ENCODE results near the gene LGALS3.

Gene LGALS3

DNA sequence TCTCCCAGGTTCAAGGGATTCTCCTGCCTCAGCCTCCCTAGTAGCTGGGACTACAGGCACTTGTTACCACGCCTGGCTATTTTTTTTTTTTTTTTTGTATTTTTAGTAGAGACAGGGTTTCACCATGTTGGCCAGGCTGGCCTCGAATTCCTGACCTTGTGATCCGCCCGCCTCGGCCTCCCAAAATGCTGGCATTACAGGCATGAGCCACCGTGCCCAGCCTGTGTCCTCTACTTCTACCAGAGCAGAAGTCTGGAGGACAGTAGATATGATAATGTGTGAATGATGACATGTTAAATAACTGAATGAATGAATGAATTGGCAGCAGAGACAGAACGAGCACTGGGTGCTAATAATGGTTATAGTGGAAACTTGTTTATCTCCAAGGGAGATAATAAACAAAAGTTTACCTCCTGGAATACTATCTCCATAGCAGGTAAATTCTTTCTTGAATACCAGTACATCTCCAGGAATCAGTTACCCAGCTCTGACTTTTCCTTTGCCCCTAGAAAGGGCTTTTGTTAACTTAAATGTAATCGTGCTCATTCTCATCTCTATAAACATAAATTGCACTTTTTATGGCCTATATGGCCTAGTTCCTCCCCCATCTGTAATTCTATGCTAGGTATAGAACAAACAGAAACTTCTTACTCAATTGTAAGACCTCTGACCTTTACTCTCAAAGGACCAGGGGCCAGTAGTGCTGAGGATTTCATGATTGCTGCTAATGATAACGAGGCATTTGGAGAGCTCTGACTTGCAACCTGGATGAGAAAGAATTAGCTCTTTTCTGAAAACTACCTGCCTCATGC lies 7.2 kb upstream of the LGALS3 start:
- no peak for ATAC-seq
- TF ChIP-seq ZNF70 (CRISPR knock-in tag; IDR thresholded peaks at IDR 0.05) (no peak), CSDC2 (CRISPR knock-in tag; IDR thresholded peaks at IDR 0.05) (no peak), ARNTL (CRISPR knock-in tag; IDR thresholded peaks at IDR 0.05; ENCODE audit: borderline replicate concordance, low read depth) (no peak), OSR1 (CRISPR knock-in tag; IDR thresholded peaks at IDR 0.05) (no peak)
- TF ChIP-seq, protein P1, sequence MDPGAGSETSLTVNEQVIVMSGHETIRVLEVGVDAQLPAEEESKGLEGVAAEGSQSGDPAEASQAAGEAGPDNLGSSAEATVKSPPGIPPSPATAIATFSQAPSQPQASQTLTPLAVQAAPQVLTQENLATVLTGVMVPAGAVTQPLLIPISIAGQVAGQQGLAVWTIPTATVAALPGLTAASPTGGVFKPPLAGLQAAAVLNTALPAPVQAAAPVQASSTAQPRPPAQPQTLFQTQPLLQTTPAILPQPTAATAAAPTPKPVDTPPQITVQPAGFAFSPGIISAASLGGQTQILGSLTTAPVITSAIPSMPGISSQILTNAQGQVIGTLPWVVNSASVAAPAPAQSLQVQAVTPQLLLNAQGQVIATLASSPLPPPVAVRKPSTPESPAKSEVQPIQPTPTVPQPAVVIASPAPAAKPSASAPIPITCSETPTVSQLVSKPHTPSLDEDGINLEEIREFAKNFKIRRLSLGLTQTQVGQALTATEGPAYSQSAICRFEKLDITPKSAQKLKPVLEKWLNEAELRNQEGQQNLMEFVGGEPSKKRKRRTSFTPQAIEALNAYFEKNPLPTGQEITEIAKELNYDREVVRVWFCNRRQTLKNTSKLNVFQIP (CRISPR knock-in tag; IDR thresholded peaks at IDR 0.05; ENCODE audit: borderline replicate concordance, low read depth), result no peak
- TF ChIP-seq, protein P2, sequence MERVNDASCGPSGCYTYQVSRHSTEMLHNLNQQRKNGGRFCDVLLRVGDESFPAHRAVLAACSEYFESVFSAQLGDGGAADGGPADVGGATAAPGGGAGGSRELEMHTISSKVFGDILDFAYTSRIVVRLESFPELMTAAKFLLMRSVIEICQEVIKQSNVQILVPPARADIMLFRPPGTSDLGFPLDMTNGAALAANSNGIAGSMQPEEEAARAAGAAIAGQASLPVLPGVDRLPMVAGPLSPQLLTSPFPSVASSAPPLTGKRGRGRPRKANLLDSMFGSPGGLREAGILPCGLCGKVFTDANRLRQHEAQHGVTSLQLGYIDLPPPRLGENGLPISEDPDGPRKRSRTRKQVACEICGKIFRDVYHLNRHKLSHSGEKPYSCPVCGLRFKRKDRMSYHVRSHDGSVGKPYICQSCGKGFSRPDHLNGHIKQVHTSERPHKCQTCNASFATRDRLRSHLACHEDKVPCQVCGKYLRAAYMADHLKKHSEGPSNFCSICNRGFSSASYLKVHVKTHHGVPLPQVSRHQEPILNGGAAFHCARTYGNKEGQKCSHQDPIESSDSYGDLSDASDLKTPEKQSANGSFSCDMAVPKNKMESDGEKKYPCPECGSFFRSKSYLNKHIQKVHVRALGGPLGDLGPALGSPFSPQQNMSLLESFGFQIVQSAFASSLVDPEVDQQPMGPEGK (CRISPR knock-in tag; IDR thresholded peaks at IDR 0.05; ENCODE audit: borderline replicate concordance), result no peak

DNA sequence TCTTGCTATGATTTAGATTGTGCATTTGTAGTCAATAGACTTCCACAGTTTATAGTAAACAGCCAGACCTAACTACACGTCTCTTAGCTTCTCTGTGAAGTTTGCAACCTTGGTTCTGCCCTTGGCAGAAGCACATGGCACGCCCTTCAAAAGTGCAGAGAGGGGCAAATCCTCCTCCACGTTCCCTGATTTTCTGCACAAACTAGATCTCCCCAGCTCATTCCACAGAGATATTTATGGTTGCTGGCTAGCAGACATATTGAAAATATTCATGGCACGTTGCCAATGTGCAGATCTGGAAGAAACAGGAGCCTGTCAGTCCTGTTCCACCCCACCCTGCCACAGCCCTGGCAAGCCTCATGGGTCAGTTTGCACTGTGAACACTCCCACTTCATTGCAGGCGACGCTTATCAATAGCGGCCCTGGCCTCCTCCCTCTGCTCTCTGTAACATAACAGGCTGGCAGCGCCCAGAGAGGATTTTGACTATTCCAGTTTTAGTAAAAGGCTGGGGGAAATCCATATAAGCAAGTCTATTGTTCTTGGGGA lies 6.5 kb upstream of the LGALS3 start:
- peak; percentile 79 for ATAC-seq
- TF ChIP-seq, protein P3, sequence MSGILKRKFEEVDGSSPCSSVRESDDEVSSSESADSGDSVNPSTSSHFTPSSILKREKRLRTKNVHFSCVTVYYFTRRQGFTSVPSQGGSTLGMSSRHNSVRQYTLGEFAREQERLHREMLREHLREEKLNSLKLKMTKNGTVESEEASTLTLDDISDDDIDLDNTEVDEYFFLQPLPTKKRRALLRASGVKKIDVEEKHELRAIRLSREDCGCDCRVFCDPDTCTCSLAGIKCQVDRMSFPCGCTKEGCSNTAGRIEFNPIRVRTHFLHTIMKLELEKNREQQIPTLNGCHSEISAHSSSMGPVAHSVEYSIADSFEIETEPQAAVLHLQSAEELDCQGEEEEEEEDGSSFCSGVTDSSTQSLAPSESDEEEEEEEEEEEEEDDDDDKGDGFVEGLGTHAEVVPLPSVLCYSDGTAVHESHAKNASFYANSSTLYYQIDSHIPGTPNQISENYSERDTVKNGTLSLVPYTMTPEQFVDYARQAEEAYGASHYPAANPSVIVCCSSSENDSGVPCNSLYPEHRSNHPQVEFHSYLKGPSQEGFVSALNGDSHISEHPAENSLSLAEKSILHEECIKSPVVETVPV (CRISPR knock-in tag; IDR thresholded peaks at IDR 0.05), result no peak
- TF ChIP-seq BACH2 (CRISPR knock-in tag; IDR thresholded peaks at IDR 0.05; ENCODE audit: borderline replicate concordance), result no peak
- no peak for TF ChIP-seq RARB (CRISPR knock-in tag; IDR thresholded peaks at IDR 0.05)
- TF ChIP-seq, protein P4, sequence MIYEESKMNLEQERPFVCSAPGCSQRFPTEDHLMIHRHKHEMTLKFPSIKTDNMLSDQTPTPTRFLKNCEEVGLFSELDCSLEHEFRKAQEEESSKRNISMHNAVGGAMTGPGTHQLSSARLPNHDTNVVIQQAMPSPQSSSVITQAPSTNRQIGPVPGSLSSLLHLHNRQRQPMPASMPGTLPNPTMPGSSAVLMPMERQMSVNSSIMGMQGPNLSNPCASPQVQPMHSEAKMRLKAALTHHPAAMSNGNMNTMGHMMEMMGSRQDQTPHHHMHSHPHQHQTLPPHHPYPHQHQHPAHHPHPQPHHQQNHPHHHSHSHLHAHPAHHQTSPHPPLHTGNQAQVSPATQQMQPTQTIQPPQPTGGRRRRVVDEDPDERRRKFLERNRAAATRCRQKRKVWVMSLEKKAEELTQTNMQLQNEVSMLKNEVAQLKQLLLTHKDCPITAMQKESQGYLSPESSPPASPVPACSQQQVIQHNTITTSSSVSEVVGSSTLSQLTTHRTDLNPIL (CRISPR knock-in tag; IDR thresholded peaks at IDR 0.05; ENCODE audit: low read depth), result no peak
- no peak for TF ChIP-seq ARNTL (CRISPR knock-in tag; IDR thresholded peaks at IDR 0.05; ENCODE audit: borderline replicate concordance, low read depth)
- no peak for TF ChIP-seq OSR1 (CRISPR knock-in tag; IDR thresholded peaks at IDR 0.05)
- no peak for TF ChIP-seq TOX (CRISPR knock-in tag; IDR thresholded peaks at IDR 0.05; ENCODE audit: borderline replicate concordance)
- TF ChIP-seq, protein P1 (CRISPR knock-in tag; IDR thresholded peaks at IDR 0.05; ENCODE audit: borderline replicate concordance, low read depth), result no peak
- no peak for TF ChIP-seq ISL1 (CRISPR knock-in tag; IDR thresholded peaks at IDR 0.05)
- no peak for TF ChIP-seq ESRRG (CRISPR knock-in tag; IDR thresholded peaks at IDR 0.05)
- TF ChIP-seq ZC3H10 (CRISPR knock-in tag; IDR thresholded peaks at IDR 0.05), result no peak
- no peak for TF ChIP-seq ZNF565 (CRISPR knock-in tag; conservative IDR thresholded peaks at IDR 0.05; ENCODE audit: low read depth)
- no peak for TF ChIP-seq ZFP30 (CRISPR knock-in tag; IDR thresholded peaks at IDR 0.05)
- TF ChIP-seq CSDC2 (CRISPR knock-in tag; IDR thresholded peaks at IDR 0.05), result no peak
- TF ChIP-seq SNAI2 (CRISPR knock-in tag; IDR thresholded peaks at IDR 0.05), result no peak

DNA sequence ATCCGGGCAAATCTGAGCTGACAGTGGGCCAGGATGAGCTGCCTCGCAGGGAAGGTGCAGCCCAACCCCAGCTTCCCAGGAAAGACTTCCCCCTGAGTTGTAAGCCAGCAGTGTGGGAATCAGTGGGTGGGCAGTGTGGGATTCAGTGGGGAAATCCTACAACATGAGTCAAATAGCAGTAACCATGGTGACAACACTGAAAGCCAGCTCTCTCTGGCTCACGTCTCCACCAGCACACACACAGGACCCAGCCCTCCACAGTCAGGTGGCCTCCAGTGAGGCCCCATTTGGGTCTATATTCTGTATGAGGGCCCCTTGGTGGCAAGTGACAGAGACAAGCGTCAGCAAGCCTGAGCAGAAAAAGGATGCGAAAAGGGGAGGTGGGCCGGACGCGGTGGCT lies 6.0 kb upstream of the LGALS3 start:
- peak; percentile 85 for ATAC-seq

More for the DNA sequence above, 6.0 kb upstream of the LGALS3 start:
- TF ChIP-seq, protein P4 (CRISPR knock-in tag; IDR thresholded peaks at IDR 0.05; ENCODE audit: low read depth), result no peak
- no peak for TF ChIP-seq GLIS3 (CRISPR knock-in tag; IDR thresholded peaks at IDR 0.05)
